Measurements from ENCODE around the gene OR7D4. TPM values are rescaled to one million over a fixed set of nuclear protein-coding genes. Genes with fewer than 3 reads are reported as not detected.
"Not testable (repeated sequence)": the region's sequence is repeated elsewhere in the genome, so short reads cannot be mapped to it uniquely, and the experiment has no call there.

The OR7D4 gene
- not detected for polyA plus RNA-seq (2013, experiment 1 of 4)
- not detected for polyA plus RNA-seq (2013, experiment 2 of 4)
- not detected for polyA plus RNA-seq (2013, experiment 3 of 4)
- polyA plus RNA-seq (2013, experiment 4 of 4), result not detected

DNA sequence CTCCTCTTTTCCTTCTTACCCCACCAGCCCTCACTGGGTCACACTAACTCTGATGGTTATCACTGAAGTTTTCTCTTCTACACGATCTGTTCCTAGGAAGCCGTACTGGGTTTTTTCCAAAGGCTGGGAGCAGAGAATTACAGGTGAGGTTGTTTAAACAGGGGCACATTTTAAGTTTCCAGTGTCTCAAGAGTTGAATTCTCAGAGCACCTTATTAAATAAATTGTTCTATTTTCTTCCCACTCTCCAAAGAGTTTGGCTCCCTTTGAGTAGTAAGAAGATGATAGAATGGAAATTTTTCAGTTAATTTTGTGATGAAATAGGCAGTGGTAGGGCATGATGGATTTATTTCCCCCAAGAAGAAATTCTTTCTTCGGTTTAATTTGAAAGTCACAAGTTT is at the start of gene OR7D4:
Gene OR7D4, minus strand, starts transcription at position 101 of the 400 bp plus-strand sequence. CDS start 4,752 bp downstream, outside the sequence.
- H3K4me3 ChIP-seq (ENCODE audit: insufficient read depth, low read depth, low read length), result no peak within 1 kb of the TSS
- no peak within 1 kb of the TSS for H3K27ac ChIP-seq (ENCODE audit: insufficient read depth, low read depth, low read length, poor library complexity, severe bottlenecking)
- no peaks in the 10 kb centered on the region for H3K27me3 ChIP-seq (ENCODE audit: control insufficient read depth, insufficient read depth, low read length, poor library complexity, severe bottlenecking)
- no peaks in the 10 kb centered on the region for H3K4me1 ChIP-seq (ENCODE audit: control insufficient read depth, insufficient read depth, low read length)
- peaks cover 5% of the 10 kb centered on the region for H3K9me3 ChIP-seq (ENCODE audit: control insufficient read depth, low read length)
- WGBS, 2 experiments, result 68 to 78% methylated on average over 3 of the region's 3 CpGs
- H3K36me3 ChIP-seq (ENCODE audit: control insufficient read depth, insufficient read depth, low read length), result no peaks in the 10 kb centered on the region

GRCh38 chr19:9251236-9251635 is 31.8 kb upstream of the OR7D4 start:
- WGBS, 2 experiments, result 71 to 82% methylated on average over 5 of the region's 5 CpGs
- Histone ChIP-seq H3K36me3 (ENCODE audit: control insufficient read depth, insufficient read depth, low read length) (no peaks in the 10 kb centered on the region), H3K4me3 (ENCODE audit: insufficient read depth, low read depth, low read length) (no peak overlapping the region), H3K4me1 (ENCODE audit: control insufficient read depth, insufficient read depth, low read length) (no peaks in the 10 kb centered on the region), H3K27ac (ENCODE audit: insufficient read depth, low read depth, low read length, poor library complexity, severe bottlenecking) (no peak overlapping the region), H3K27me3 (ENCODE audit: control insufficient read depth, insufficient read depth, low read length, poor library complexity, severe bottlenecking) (no peaks in the 10 kb centered on the region), H3K9me3 (ENCODE audit: control insufficient read depth, low read length) (peaks cover 13% of the 10 kb centered on the region)

- Histone ChIP-seq H3K27me3 (ENCODE audit: control insufficient read depth, insufficient read depth, low read length, poor library complexity, severe bottlenecking) (no peaks in the 10 kb centered on the region), H3K4me1 (ENCODE audit: control insufficient read depth, insufficient read depth, low read length) (no peaks in the 10 kb centered on the region), H3K9me3 (ENCODE audit: control insufficient read depth, low read length) (peaks cover 13% of the 10 kb centered on the region), H3K36me3 (ENCODE audit: control insufficient read depth, insufficient read depth, low read length) (no peaks in the 10 kb centered on the region), H3K4me3 (ENCODE audit: insufficient read depth, low read depth, low read length) (no peak within 1 kb of the TSS), H3K27ac (ENCODE audit: insufficient read depth, low read depth, low read length, poor library complexity, severe bottlenecking) (no peak within 1 kb of the TSS)
- WGBS, 2 experiments, result 80% methylated on average over 1 of the region's 1 CpG; no CpG with 5 or more reads in 1 of the 2 experiments
Measured at GRCh38 chr19:9250630-9251029, 31.2 kb upstream of the OR7D4 start, which contains the start of gene OR7E24. TSS of gene OR7E24 (plus strand) at chr19:9250930. CDS start at chr19:9251044, 114 bp downstream.

- Histone ChIP-seq H3K27me3 (ENCODE audit: control insufficient read depth, insufficient read depth, low read length, poor library complexity, severe bottlenecking) (no peaks in the 10 kb centered on the region), H3K4me1 (ENCODE audit: control insufficient read depth, insufficient read depth, low read length) (no peaks in the 10 kb centered on the region), H3K36me3 (ENCODE audit: control insufficient read depth, insufficient read depth, low read length) (no peaks in the 10 kb centered on the region), H3K9me3 (ENCODE audit: control insufficient read depth, low read length) (no peaks in the 10 kb centered on the region), H3K27ac (ENCODE audit: insufficient read depth, low read depth, low read length, poor library complexity, severe bottlenecking) (no peak overlapping the region), H3K4me3 (ENCODE audit: insufficient read depth, low read depth, low read length) (no peak overlapping the region)
- WGBS, 2 experiments, result 49 to 50% methylated on average over 13 of the region's 13 CpGs
Measured at GRCh38 chr19:9205501-9206113, 13.8 kb downstream of the OR7D4 start.

GRCh38 chr19:9198044-9198443 is 21.3 kb downstream of the OR7D4 start:
- H3K4me3 ChIP-seq (ENCODE audit: insufficient read depth, low read depth, low read length); H3K4me1 ChIP-seq (ENCODE audit: control insufficient read depth, insufficient read depth, low read length); H3K9me3 ChIP-seq (ENCODE audit: control insufficient read depth, low read length); H3K27me3 ChIP-seq (ENCODE audit: control insufficient read depth, insufficient read depth, low read length, poor library complexity, severe bottlenecking); H3K36me3 ChIP-seq (ENCODE audit: control insufficient read depth, insufficient read depth, low read length); H3K27ac ChIP-seq (ENCODE audit: insufficient read depth, low read depth, low read length, poor library complexity, severe bottlenecking): not testable (repeated sequence)
- WGBS, 2 experiments, result 65 to 89% methylated on average over 2 of the region's 2 CpGs

DNA sequence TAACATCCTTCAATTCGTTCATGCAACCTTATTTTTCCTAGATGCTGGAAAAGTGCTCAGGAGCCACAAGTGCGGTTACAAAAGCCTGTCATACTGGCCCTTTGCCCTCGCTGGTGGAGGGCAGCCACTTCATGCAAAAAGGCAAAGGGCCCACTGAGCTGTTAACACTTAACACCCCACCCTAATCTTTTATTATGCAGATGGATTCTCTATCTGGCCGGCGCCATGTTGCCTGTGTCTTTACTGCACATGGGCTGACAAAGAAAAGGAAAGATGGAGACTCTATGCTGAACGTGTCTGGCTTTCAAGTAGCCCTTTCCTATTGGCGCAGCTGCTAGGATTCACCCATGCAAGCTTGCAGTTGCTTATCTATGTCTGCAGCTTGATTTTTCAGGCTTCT is 29.9 kb downstream of the OR7D4 start:
- WGBS, 2 experiments, result 67 to 73% methylated on average over 7 of the region's 7 CpGs
- H3K4me3 ChIP-seq (ENCODE audit: insufficient read depth, low read depth, low read length), result no peak overlapping the region

GRCh38 chr19:9187191-9187590 is 32.2 kb downstream of the OR7D4 start:
- Histone ChIP-seq H3K4me3 (ENCODE audit: insufficient read depth, low read depth, low read length) (no peak overlapping the region), H3K4me1 (ENCODE audit: control insufficient read depth, insufficient read depth, low read length) (no peaks in the 10 kb centered on the region), H3K27ac (ENCODE audit: insufficient read depth, low read depth, low read length, poor library complexity, severe bottlenecking) (no peak overlapping the region), H3K27me3 (ENCODE audit: control insufficient read depth, insufficient read depth, low read length, poor library complexity, severe bottlenecking) (no peaks in the 10 kb centered on the region), H3K9me3 (ENCODE audit: control insufficient read depth, low read length) (peaks cover 4% of the 10 kb centered on the region), H3K36me3 (ENCODE audit: control insufficient read depth, insufficient read depth, low read length) (no peaks in the 10 kb centered on the region)
- WGBS, 2 experiments, result 77 to 82% methylated on average over 4 to 6 of the region's 6 CpGs

More for the DNA sequence above, 29.9 kb downstream of the OR7D4 start:
- no peaks in the 10 kb centered on the region for H3K27me3 ChIP-seq (ENCODE audit: control insufficient read depth, insufficient read depth, low read length, poor library complexity, severe bottlenecking)
- H3K4me1 ChIP-seq (ENCODE audit: control insufficient read depth, insufficient read depth, low read length), result no peaks in the 10 kb centered on the region
- peaks cover 4% of the 10 kb centered on the region for H3K9me3 ChIP-seq (ENCODE audit: control insufficient read depth, low read length)
- H3K36me3 ChIP-seq (ENCODE audit: control insufficient read depth, insufficient read depth, low read length), result no peaks in the 10 kb centered on the region
- H3K27ac ChIP-seq (ENCODE audit: insufficient read depth, low read depth, low read length, poor library complexity, severe bottlenecking), result no peak overlapping the region

DNA sequence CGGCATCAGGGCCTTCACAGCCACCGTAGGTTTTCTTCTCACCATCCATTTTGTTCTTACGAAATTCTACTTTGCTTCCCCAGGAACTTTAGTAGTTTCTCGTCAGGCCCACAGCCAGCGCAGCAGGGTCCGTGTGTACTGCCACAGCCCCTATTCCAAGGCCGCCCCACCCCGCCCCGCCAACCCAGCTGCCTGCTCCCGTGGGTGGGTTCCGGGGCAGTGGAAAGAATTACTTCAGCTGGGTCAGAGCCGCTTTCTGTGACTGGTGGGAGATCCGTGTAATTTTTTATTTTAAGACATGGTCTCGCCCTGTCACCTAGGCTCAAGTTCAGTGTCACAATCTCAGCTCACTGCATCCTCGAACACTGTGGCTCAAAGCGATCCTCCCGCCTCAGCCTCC is 36.4 kb downstream of the OR7D4 start:
- H3K4me1 ChIP-seq (ENCODE audit: control insufficient read depth, insufficient read depth, low read length), result no peaks in the 10 kb centered on the region
- no peak overlapping the region for H3K27ac ChIP-seq (ENCODE audit: insufficient read depth, low read depth, low read length, poor library complexity, severe bottlenecking)
- no peak overlapping the region for H3K4me3 ChIP-seq (ENCODE audit: insufficient read depth, low read depth, low read length)
- no peaks in the 10 kb centered on the region for H3K27me3 ChIP-seq (ENCODE audit: control insufficient read depth, insufficient read depth, low read length, poor library complexity, severe bottlenecking)
- H3K36me3 ChIP-seq (ENCODE audit: control insufficient read depth, insufficient read depth, low read length), result no peaks in the 10 kb centered on the region
- 92 to 94% methylated on average over 17 of the region's 17 CpGs for WGBS, 2 experiments
- no peaks in the 10 kb centered on the region for H3K9me3 ChIP-seq (ENCODE audit: control insufficient read depth, low read length)

DNA sequence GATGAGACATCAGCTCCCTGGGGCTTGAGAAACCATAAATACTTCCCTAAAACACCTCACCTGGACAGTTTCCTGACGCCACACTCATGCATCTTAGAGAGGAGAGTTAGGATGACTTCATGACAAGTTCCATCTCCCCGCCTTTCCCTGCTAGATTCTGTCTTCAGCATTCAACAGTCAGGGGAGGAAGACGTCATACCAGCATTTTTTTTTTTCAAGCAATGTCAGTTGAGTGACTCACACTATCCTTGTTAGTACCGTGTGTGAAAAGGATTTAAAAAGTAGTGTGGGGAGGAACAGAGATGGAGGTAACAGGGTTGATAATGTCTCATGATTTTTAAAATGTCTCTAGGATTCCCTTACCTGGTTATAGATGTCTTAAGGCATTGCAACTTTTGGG is 40.5 kb downstream of the OR7D4 start, which contains the start of gene OR7D2:
Gene OR7D2, plus strand, starts transcription at position 79 of the 400 bp plus-strand sequence. CDS start 6,803 bp downstream, outside the sequence.
- Histone ChIP-seq H3K36me3 (ENCODE audit: control insufficient read depth, insufficient read depth, low read length) (no peaks in the 10 kb centered on the region), H3K27ac (ENCODE audit: insufficient read depth, low read depth, low read length, poor library complexity, severe bottlenecking) (no peak within 1 kb of the TSS), H3K9me3 (ENCODE audit: control insufficient read depth, low read length) (no peaks in the 10 kb centered on the region), H3K4me3 (ENCODE audit: insufficient read depth, low read depth, low read length) (no peak within 1 kb of the TSS), H3K27me3 (ENCODE audit: control insufficient read depth, insufficient read depth, low read length, poor library complexity, severe bottlenecking) (no peaks in the 10 kb centered on the region), H3K4me1 (ENCODE audit: control insufficient read depth, insufficient read depth, low read length) (no peaks in the 10 kb centered on the region)
- 65% methylated on average over 4 of the region's 4 CpGs for WGBS, 2 experiments

GRCh38 chr19:9175326-9175725 is 44.1 kb downstream of the OR7D4 start:
- WGBS, 2 experiments, result 84% methylated on average over 5 of the region's 5 CpGs
- Histone ChIP-seq H3K36me3 (ENCODE audit: control insufficient read depth, insufficient read depth, low read length) (no peaks in the 10 kb centered on the region), H3K9me3 (ENCODE audit: control insufficient read depth, low read length) (no peaks in the 10 kb centered on the region), H3K27ac (ENCODE audit: insufficient read depth, low read depth, low read length, poor library complexity, severe bottlenecking) (no peak overlapping the region), H3K4me3 (ENCODE audit: insufficient read depth, low read depth, low read length) (no peak overlapping the region), H3K27me3 (ENCODE audit: control insufficient read depth, insufficient read depth, low read length, poor library complexity, severe bottlenecking) (no peaks in the 10 kb centered on the region), H3K4me1 (ENCODE audit: control insufficient read depth, insufficient read depth, low read length) (no peaks in the 10 kb centered on the region)
